ENCODE data around the gene RALBP1. TPM values are rescaled to one million over a fixed set of nuclear protein-coding genes. Genes with fewer than 3 reads are reported as not detected.

RALBP1 gene
- 100 to 1,000 TPM in 3 of 4 donors, 10 to 100 TPM in 1; 92.9 to 157 (median 131) TPM for total RNA-seq

DNA sequence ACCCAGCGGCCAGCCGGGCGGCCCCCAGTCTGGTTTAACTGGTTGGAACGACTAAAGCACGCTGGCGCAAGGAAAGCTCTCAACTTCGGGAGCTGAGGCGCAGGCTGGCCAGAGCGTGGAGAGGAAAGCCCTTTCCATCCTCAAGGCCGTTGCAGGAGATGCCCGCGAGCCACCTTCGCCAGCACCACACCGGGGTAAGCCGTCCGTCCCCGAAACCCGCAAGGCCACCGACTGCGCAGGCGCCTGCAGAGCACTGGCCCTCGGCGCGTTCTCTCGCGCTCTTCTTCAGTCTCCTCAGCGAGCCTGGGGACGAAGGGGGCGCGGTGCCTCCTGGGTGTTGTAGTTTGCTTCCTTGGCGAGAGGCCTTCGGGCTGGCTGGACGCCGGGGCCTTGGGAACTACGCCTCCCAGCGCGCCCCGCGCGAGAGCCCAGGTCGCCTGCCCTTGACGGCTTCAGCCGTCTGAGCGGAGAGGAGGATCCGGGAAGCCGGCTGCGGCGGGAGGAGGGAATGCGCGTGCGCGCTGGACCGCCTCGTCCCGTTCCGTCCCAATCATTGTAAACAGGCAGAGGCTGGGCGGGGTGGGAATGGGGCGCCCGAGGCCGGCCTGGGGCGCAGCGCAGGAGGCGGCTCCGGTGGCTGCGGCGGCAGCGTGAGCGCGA lies at the start of gene RALBP1:
Gene RALBP1 (plus strand): TSS at position 531 of the 660 bp plus-strand sequence. CDS start 37,533 bp downstream, outside the sequence.
- H3K27ac ChIP-seq = peak within 1 kb of the TSS; percentile 71 to 94 (median 92)
- H3K4me1 ChIP-seq = peaks cover 0 to 32% (median 3%) of the 10 kb centered on the region in 3 donors
- ATAC-seq = peak; percentile 99
- no CpG with 5 or more reads among the region's 69 CpGs for WGBS, 2 donors (ENCODE audit: low coverage in 1 of 2)
- no peaks in the 10 kb centered on the region for H3K27me3 ChIP-seq
- H3K9me3 ChIP-seq = no peaks in the 10 kb centered on the region
- TF ChIP-seq EP300 (IDR thresholded peaks at IDR 0.05) (no peak), POLR2AphosphoS5 (IDR thresholded peaks at IDR 0.05) (peak; percentile 70), POLR2A (IDR thresholded peaks at IDR 0.05) (peak; percentile 48 to 69)
- TF ChIP-seq, protein P1, sequence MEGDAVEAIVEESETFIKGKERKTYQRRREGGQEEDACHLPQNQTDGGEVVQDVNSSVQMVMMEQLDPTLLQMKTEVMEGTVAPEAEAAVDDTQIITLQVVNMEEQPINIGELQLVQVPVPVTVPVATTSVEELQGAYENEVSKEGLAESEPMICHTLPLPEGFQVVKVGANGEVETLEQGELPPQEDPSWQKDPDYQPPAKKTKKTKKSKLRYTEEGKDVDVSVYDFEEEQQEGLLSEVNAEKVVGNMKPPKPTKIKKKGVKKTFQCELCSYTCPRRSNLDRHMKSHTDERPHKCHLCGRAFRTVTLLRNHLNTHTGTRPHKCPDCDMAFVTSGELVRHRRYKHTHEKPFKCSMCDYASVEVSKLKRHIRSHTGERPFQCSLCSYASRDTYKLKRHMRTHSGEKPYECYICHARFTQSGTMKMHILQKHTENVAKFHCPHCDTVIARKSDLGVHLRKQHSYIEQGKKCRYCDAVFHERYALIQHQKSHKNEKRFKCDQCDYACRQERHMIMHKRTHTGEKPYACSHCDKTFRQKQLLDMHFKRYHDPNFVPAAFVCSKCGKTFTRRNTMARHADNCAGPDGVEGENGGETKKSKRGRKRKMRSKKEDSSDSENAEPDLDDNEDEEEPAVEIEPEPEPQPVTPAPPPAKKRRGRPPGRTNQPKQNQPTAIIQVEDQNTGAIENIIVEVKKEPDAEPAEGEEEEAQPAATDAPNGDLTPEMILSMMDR (IDR thresholded peaks at IDR 0.05) = peak in 3 of 4 experiments; percentile 10 to 70 (median 14)
- H3K36me3 ChIP-seq = peaks cover 0 to 17% of the 10 kb centered on the region in 2 donors
- peak within 1 kb of the TSS; percentile 88 to 94 for H3K4me3 ChIP-seq

DNA sequence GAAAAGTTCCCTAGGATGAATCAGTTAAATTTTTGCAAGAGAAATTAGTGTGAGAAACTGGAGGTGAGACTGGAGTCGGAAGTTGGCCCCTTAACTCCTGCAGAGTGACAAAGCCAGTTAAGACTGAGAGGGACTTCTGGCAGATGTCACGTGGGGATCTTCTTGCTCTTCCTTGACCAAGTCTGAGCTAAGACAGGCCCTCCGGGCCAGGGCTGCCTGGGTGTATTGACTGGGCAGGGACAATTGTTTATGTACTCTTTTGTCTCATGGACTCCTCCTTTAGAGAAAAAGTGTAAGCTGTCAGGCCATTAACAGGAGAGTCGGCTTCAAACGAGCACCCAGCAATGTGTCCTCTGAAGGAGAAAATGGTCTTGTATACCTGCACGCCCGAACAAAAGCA lies 48.6 kb upstream of the RALBP1 start:
- no peak for ATAC-seq
- Histone ChIP-seq H3K36me3 (no peaks in the 10 kb centered on the region), H3K4me3 (no peak overlapping the region), H3K4me1 (peaks cover 0 to 25% (median 0%) of the 10 kb centered on the region in 3 donors), H3K9me3 (no peaks in the 10 kb centered on the region), H3K27ac (no peak overlapping the region), H3K27me3 (no peaks in the 10 kb centered on the region)
- TF ChIP-seq, protein P1 (IDR thresholded peaks at IDR 0.05) = no peak
- TF ChIP-seq POLR2AphosphoS5 (IDR thresholded peaks at IDR 0.05) (no peak), EP300 (IDR thresholded peaks at IDR 0.05) (no peak), POLR2A (IDR thresholded peaks at IDR 0.05) (no peak)
- WGBS, 2 donors (ENCODE audit: low coverage in 1 of 2) = 74 to 95% methylated on average over 4 to 7 of the region's 7 CpGs

DNA sequence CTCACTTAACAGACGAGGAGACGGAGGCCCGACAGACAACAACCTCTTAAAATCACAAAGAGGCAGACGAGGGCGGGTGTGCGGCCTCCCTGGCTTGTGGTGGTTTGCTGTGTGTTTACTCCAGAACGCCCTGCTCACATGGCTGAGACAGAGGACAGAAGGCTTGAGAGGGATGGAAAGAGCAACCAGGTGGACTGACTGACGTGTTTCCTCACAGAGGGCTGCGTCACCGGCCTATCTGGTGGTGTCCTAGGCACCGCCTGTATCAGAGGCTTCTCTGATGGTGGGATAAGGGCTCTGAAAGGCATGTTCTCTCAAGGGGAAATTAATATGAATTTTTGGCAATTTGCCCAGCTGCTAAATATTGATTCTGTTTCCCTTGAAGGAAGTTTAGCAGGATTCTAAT lies 47.0 kb upstream of the RALBP1 start:
- Histone ChIP-seq H3K4me3 (no peak overlapping the region), H3K9me3 (no peaks in the 10 kb centered on the region), H3K36me3 (no peaks in the 10 kb centered on the region), H3K27ac (peak overlapping the region in 3 of 4 donors; percentile 60 to 72 (median 61)), H3K27me3 (no peaks in the 10 kb centered on the region), H3K4me1 (peaks cover 0 to 27% (median 0%) of the 10 kb centered on the region in 3 donors)
- TF ChIP-seq EP300 (IDR thresholded peaks at IDR 0.05) (no peak), POLR2A (IDR thresholded peaks at IDR 0.05) (no peak), POLR2AphosphoS5 (IDR thresholded peaks at IDR 0.05) (no peak)
- TF ChIP-seq, protein P1 (IDR thresholded peaks at IDR 0.05) = no peak
- ATAC-seq = no peak
- 92 to 94% methylated on average over 7 to 10 of the region's 11 CpGs for WGBS, 2 donors (ENCODE audit: low coverage in 1 of 2)

DNA sequence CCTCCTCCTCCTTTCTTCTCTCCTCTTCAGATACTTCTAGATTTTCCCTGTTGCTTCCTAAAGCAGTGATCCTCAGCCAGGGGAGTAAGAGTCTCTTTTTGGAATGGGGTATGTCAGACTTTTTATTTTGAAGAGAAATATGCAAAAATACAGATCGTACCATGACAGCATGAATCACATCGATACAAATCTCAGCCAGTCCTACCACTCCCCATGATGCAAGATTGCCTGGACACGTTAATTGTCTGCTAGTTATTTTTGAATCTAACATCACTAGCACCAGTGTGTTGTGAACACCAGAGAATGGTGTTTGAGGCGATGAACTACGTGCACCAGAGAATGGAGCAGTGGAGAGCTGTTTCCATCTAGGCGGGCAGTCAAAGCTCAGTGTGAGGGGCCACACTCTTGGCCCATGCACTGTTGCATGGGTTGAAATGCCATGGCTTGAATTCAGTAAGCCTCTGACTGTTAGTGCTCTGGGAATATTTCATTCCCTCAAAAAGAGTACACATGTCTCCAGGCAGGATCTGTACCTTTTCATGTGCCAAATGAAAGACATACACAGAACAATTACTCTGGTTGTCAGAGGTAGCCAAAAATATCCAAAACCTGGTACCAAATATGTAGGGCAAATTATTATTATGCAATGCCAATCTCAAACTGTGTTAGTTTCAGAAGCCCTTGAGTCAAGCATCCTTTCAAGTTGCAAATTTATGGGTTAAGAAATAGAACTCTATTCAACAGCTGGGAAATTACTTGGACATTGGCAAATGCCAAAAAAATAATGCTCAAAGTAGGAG lies 46.3 kb upstream of the RALBP1 start:
- no peak overlapping the region for H3K4me3 ChIP-seq
- 43 to 96% methylated on average over 3 to 5 of the region's 6 CpGs for WGBS, 2 donors (ENCODE audit: low coverage in 1 of 2)
- H3K27me3 ChIP-seq = no peaks in the 10 kb centered on the region
- no peaks in the 10 kb centered on the region for H3K36me3 ChIP-seq
- no peaks in the 10 kb centered on the region for H3K9me3 ChIP-seq
- TF ChIP-seq EP300 (IDR thresholded peaks at IDR 0.05) (no peak), POLR2AphosphoS5 (IDR thresholded peaks at IDR 0.05) (peak; percentile 38)
- TF ChIP-seq, protein P1 (IDR thresholded peaks at IDR 0.05) = no peak
- peak overlapping the region in 3 of 4 donors; percentile 60 to 72 (median 61) for H3K27ac ChIP-seq
- H3K4me1 ChIP-seq = peaks cover 0 to 34% (median 0%) of the 10 kb centered on the region in 3 donors
- peak; percentile 82 for ATAC-seq
